Body of pancreas (tissue), 4 donors: ENCODE results near the gene TRIM69. TPM values are rescaled to one million over a fixed set of nuclear protein-coding genes. Genes with fewer than 3 reads are reported as not detected.
"Not testable (repeated sequence)": the region's sequence is repeated elsewhere in the genome, so short reads cannot be mapped to it uniquely, and the experiment has no call there.

ENCODE experiments used
- ATAC-seq: fragments of 150-250 bp; one replicate; pipeline ENCODE4 v1.9.1; 2016
- DNase-seq, 4 donors: peaks; one replicate each; pipeline ENCODE4 v3.0.0-alpha.2; 2019
- H3K27ac ChIP-seq, 4 donors: fragments of 200-600 bp; sonication (generic); 1 replicate in 3 of 4; 2 replicates in 1 of 4; pipeline versions ENCODE4 v1.5.1 to v1.6.1; 2016 to 2019; ENCODE audit warnings: mild to moderate bottlenecking in 1 of 4, mixed read lengths in 1 of 4, moderate library complexity in 1 of 4
- H3K27me3 ChIP-seq, 2 donors: fragments of 200-600 bp; sonication (generic); one replicate each; pipeline ENCODE4 v1.6.0; 2016; ENCODE audit warnings: mild to moderate bottlenecking in 1 of 2
- H3K36me3 ChIP-seq, 2 donors: fragments of 200-600 bp; sonication (generic); replicated peaks in 1 of 2; 2 replicates each; pipeline ENCODE4 v1.5.1; 2016; ENCODE audit warnings: low read depth in 2 of 2; ENCODE audit not compliant: insufficient read depth in 1 of 2
- H3K4me1 ChIP-seq: fragments of 200-600 bp; sonication (generic); one replicate; pipeline ENCODE4 v1.6.0; 2016
- H3K4me3 ChIP-seq, 2 donors: fragments of 200-600 bp; sonication (generic); 1 replicate in 1 of 2; 2 replicates in 1 of 2; pipeline ENCODE4 v1.5.1; 2016 to 2019
- H3K9me3 ChIP-seq, 3 donors: fragments of 200-600 bp; sonication (generic); 1 replicate in 2 of 3; 2 replicates in 1 of 3; pipeline ENCODE4 v1.5.1; 2016
- POLR2A ChIP-seq, 3 donors: fragments of 450-650 bp; IDR thresholded peaks; one replicate each; pipeline ENCODE4 v1.6.1; 2016; ENCODE audit warnings: antibody characterized with exemption in 3 of 3, mild to moderate bottlenecking in 2 of 3
- WGBS, 2 donors: methylation state at CpG; one replicate each; pipeline ENCODE4 v1.1.5; 2017; 5-methylcytosine and 5-hydroxymethylcytosine counted together
- intact Hi-C: fragments of 100-400 bp; cut with DNase I; formaldehyde crosslinking; loops from one replicate; pipeline ENCODE4 v1.15.1; 2023
- total RNA-seq, 2 donors: library from RNA; depleted of rRNA; stranded (reverse); fragments of >200 nt; gene quantifications; one replicate each; pipeline ENCODE4 v1.1.0, GENCODE V29; 2016
- TF ChIP-seq, protein P1 (sequence below), 7 experiments: fragments of 450-650 bp in 4 of 7; fragments of 200-600 bp in 3 of 7; sonication (generic) in 3 of 7; IDR thresholded peaks; one replicate each; pipeline ENCODE4 v1.5.1; 2016 to 2019; ENCODE audit warnings: antibody characterized with exemption in 7 of 7

TRIM69 gene
- total RNA-seq, 2 donors from 2014 or later: 2.6 to 2.9 TPM

DNA sequence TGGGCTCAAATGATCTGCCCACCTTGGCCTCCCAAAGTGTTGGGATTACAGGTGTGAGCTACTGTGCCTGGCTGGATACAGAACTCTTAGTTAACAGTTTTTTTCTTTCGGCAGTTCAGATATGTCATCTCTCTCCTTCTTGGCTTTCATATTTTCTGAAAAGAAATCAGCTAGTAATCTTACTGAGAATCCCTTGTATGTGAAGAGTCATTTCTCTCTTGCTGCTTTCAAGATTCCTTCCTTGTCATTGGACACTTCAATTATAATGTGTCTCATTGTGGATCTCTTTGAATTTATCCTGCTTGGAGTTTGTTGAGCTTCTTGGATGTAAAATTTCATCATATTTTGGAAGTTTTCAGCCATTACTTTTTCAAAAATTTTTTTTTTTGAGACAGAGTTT is 17.0 kb downstream of the TRIM69 start:
- WGBS, 2 donors: 80 to 100% methylated on average over 1 of the region's 1 CpG
- Histone ChIP-seq H3K27me3 (no peaks in the 10 kb centered on the region), H3K4me3 (no peak overlapping the region), H3K36me3 (no peaks in the 10 kb centered on the region), H3K9me3 (no peaks in the 10 kb centered on the region), H3K27ac (no peak overlapping the region), H3K4me1 (no peaks in the 10 kb centered on the region)
- ATAC-seq (no peak), DNase-seq (no peak)
- TF ChIP-seq POLR2A (IDR thresholded peaks at IDR 0.05): no peak
- TF ChIP-seq, protein P1, sequence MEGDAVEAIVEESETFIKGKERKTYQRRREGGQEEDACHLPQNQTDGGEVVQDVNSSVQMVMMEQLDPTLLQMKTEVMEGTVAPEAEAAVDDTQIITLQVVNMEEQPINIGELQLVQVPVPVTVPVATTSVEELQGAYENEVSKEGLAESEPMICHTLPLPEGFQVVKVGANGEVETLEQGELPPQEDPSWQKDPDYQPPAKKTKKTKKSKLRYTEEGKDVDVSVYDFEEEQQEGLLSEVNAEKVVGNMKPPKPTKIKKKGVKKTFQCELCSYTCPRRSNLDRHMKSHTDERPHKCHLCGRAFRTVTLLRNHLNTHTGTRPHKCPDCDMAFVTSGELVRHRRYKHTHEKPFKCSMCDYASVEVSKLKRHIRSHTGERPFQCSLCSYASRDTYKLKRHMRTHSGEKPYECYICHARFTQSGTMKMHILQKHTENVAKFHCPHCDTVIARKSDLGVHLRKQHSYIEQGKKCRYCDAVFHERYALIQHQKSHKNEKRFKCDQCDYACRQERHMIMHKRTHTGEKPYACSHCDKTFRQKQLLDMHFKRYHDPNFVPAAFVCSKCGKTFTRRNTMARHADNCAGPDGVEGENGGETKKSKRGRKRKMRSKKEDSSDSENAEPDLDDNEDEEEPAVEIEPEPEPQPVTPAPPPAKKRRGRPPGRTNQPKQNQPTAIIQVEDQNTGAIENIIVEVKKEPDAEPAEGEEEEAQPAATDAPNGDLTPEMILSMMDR (IDR thresholded peaks at IDR 0.05): no peak
- intact Hi-C loops: no loop called here

DNA sequence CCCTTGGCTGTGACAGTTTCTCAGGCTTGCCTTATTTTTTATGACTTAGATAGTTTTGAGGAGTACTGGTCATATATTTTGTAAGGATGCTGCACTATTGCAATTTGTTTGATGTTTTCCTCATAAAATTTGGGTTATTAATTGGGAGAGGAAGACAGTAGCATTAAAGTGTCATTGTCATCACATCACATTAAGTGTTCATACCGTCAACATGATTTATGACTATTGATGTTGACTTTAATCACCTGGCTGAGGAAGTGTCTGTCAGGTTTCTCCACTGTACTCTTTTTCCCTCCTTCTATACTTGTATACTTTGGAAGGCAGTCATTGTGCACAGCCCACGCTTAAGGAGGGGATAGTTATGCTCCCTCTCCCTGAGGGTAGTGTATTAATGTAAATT is 26.9 kb downstream of the TRIM69 start:
- 69 to 81% methylated on average over 2 of the region's 2 CpGs for WGBS, 2 donors
- intact Hi-C loops: no loop called here
- ATAC-seq (no peak), DNase-seq (no peak)
- peaks cover 6% of the 10 kb centered on the region for H3K4me1 ChIP-seq
- H3K36me3 ChIP-seq: no peaks in the 10 kb centered on the region
- TF ChIP-seq, protein P1 (IDR thresholded peaks at IDR 0.05): no peak
- TF ChIP-seq POLR2A (IDR thresholded peaks at IDR 0.05): no peak
- no peak overlapping the region for H3K27ac ChIP-seq
- H3K4me3 ChIP-seq: no peak overlapping the region
- no peaks in the 10 kb centered on the region for H3K27me3 ChIP-seq
- no peaks in the 10 kb centered on the region for H3K9me3 ChIP-seq

DNA sequence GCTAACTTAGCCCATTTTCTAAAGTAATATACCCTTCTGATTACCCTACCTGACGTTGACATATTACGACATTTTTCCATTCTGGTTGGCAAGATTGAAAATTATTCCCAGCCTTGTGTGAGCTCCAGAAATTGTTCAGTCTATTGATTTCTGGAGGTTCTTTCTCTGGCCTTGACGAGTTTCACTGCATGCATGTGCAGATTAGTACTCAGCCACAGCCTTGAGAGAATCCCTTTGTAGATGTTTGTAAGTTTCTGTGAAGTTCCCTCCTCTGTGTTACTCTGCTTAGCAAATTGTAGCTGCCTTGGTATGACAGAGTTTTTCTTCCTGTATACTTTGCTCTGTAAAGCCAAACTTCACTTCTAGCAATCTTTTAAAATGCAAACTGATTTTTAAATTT is 27.5 kb downstream of the TRIM69 start:
- Histone ChIP-seq H3K4me3 (no peak overlapping the region), H3K9me3 (no peaks in the 10 kb centered on the region), H3K4me1 (peaks cover 6% of the 10 kb centered on the region), H3K27ac (no peak overlapping the region), H3K27me3 (no peaks in the 10 kb centered on the region), H3K36me3 (no peaks in the 10 kb centered on the region)
- ATAC-seq (peak; percentile 47), DNase-seq (no peak)
- intact Hi-C loops: no loop called here
- WGBS, 2 donors: 21 to 25% methylated on average over 3 of the region's 3 CpGs
- TF ChIP-seq POLR2A (IDR thresholded peaks at IDR 0.05): no peak
- TF ChIP-seq, protein P1 (IDR thresholded peaks at IDR 0.05): no peak

DNA sequence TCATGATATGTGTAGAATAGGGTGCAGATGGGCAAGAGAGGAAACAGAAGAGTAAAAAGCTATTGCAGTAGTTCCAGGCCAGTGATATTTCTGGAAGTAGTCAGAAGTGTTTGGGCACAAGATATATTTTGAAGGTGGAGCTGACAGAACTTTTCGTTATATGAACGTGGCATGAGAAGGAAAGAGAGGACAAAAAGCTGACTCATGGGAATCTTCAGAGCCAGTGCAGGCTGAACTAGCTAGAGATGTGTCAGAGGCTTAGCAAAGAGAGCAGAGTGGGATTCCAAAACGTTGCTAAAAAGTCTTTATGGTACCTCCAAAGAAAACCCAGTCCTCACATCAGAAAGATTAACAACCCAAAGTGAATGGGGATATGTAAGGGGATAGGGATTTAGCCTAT is 28.7 kb downstream of the TRIM69 start:
- H3K27ac ChIP-seq: no peak overlapping the region

DNA sequence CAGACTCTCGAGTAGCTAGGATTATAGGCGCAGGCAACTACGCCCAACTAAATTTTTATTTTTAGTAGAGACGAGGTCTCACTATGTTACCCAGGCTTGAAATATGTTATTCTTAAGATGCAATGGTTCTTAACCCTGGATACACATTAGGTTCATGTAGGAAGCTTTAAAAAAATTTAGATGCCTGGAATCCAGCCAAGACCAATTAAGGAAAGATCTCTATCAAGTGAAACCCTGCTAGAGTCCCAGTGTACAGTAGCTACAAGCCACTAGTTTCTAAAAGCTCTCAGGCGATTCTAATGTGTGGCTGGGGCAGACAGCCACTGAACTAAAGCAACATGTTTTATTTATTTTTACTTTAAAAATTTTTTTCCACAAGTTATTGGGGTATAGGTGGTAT is 33.2 kb downstream of the TRIM69 start:
- no peaks in the 10 kb centered on the region for H3K36me3 ChIP-seq
- no peaks in the 10 kb centered on the region for H3K4me1 ChIP-seq
- no peaks in the 10 kb centered on the region for H3K27me3 ChIP-seq
- ATAC-seq (no peak), DNase-seq (no peak)
- H3K27ac ChIP-seq: no peak overlapping the region
- H3K4me3 ChIP-seq: no peak overlapping the region
- intact Hi-C loops: no loop called here
- peaks cover 0 to 4% (median 0%) of the 10 kb centered on the region in 3 donors for H3K9me3 ChIP-seq
- 70 to 84% methylated on average over 5 of the region's 5 CpGs for WGBS, 2 donors
- TF ChIP-seq, protein P1 (IDR thresholded peaks at IDR 0.05): no peak
- no peak for TF ChIP-seq POLR2A (IDR thresholded peaks at IDR 0.05)

More for the DNA sequence above, 28.7 kb downstream of the TRIM69 start:
- Histone ChIP-seq H3K4me3 (no peak overlapping the region), H3K4me1 (peaks cover 6% of the 10 kb centered on the region), H3K27me3 (no peaks in the 10 kb centered on the region), H3K36me3 (no peaks in the 10 kb centered on the region), H3K9me3 (no peaks in the 10 kb centered on the region)
- DNase-seq (no peak), ATAC-seq (no peak)
- intact Hi-C loops: no loop called here
- 41 to 43% methylated on average over 3 of the region's 3 CpGs for WGBS, 2 donors
- TF ChIP-seq POLR2A (IDR thresholded peaks at IDR 0.05): no peak
- TF ChIP-seq, protein P1 (IDR thresholded peaks at IDR 0.05): no peak

DNA sequence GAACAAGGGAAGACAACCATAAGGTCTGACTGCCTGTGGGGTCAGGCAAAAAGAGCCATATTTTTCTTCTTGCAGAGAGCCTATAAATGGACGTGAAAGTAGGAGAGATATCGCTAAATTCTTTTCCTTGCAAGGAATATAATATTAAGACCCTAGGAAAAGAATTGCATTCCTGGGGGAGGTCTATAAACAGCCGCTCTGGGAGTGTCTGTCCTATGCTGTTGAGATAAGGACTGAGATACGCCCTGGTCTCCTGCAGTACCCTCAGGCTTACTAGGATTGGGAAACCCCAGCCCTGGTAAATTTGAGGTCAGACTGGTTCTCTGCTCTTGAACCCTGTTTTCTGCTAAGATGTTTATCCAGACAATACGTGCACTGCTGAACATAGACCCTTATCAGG is 34.4 kb downstream of the TRIM69 start:
- DNase-seq, ATAC-seq, intact Hi-C loops, H3K4me1 ChIP-seq, H3K4me3 ChIP-seq, H3K27ac ChIP-seq, H3K27me3 ChIP-seq, H3K9me3 ChIP-seq, H3K36me3 ChIP-seq: not testable (repeated sequence)
- WGBS, 2 donors: 58 to 80% methylated on average over 5 of the region's 5 CpGs
